Measurements from ENCODE around the gene EPHB1. TPM values are rescaled to one million over a fixed set of nuclear protein-coding genes. Genes with fewer than 3 reads are reported as not detected.

EPHB1 gene
- total RNA-seq, 1 donor from 2014 or later: 13.7 TPM

DNA sequence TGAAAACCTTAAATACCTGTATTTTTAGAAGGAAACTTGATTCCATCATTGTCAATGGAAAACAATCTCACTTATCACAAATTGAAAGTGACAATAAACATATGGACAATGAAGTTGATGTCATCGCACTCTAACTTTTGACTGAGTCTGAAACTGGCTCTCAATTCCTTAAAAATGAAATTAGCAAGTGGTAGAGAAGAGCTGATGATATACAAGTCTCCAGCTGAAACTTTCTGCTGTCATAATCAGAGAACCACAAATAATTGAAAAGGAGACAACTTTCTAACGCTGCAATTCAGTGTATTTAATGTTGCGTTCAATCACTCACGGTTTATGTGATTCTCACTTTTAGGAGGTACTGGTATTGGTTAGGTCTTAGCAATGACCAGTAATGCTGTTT lies 37.5 kb downstream of the EPHB1 start:
- Mint-ChIP-seq H3K36me3 (ENCODE audit: low read depth) (no peaks in the 10 kb centered on the region), H3K27ac (ENCODE audit: unreplicated experiment) (no peak overlapping the region), H3K4me3 (no peak overlapping the region), H3K9me3 (peaks cover 3% of the 10 kb centered on the region), H3K4me1 (no peaks in the 10 kb centered on the region), H3K27me3 (ENCODE audit: low read depth) (no peaks in the 10 kb centered on the region)
- TF ChIP-seq, protein P1, sequence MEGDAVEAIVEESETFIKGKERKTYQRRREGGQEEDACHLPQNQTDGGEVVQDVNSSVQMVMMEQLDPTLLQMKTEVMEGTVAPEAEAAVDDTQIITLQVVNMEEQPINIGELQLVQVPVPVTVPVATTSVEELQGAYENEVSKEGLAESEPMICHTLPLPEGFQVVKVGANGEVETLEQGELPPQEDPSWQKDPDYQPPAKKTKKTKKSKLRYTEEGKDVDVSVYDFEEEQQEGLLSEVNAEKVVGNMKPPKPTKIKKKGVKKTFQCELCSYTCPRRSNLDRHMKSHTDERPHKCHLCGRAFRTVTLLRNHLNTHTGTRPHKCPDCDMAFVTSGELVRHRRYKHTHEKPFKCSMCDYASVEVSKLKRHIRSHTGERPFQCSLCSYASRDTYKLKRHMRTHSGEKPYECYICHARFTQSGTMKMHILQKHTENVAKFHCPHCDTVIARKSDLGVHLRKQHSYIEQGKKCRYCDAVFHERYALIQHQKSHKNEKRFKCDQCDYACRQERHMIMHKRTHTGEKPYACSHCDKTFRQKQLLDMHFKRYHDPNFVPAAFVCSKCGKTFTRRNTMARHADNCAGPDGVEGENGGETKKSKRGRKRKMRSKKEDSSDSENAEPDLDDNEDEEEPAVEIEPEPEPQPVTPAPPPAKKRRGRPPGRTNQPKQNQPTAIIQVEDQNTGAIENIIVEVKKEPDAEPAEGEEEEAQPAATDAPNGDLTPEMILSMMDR (conservative IDR thresholded peaks at IDR 0.05): no peak
- no peak for DNase-seq (ENCODE audit: low read depth, low spot score)

DNA sequence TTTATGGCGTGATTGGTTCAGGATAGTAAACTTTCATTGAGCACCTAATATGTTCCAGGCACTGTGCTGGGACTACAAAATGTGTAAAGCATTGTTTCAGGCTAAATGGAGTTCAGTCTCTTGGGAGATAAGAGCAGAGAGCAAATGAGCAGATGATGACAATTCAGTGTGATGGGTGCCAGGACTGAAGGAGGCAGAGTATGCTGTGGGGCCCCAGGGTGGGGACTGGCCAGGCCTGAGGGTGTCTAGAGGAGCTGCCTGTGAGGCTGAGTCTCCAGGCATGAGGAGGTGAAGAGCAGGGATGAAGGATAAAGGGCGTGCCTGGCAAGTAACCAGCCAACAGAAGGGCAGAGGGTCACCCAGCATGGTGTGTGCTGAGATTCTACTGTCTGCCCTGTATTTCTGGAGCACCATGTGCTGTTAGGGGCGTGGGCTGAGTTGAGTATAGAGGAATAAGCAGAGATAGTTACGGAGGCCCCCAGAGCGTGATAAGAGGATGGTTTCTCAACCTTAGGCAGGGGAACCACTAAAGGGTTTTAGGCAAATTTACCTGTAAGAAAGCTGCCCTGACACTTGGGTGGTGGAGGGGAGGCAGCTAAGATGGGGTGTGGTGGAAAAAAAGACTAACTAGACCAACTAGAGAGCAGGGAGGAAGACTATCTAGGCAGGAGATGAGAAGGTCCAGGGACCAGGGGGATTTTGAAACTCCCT lies 38.5 kb downstream of the EPHB1 start:
- no peaks in the 10 kb centered on the region for H3K27me3 Mint-ChIP-seq (ENCODE audit: low read depth)
- H3K4me3 Mint-ChIP-seq: no peak overlapping the region
- TF ChIP-seq, protein P1 (conservative IDR thresholded peaks at IDR 0.05): no peak
- DNase-seq (ENCODE audit: low read depth, low spot score): no peak
- H3K27ac Mint-ChIP-seq (ENCODE audit: unreplicated experiment): no peak overlapping the region
- H3K4me1 Mint-ChIP-seq: no peaks in the 10 kb centered on the region
- no peaks in the 10 kb centered on the region for H3K36me3 Mint-ChIP-seq (ENCODE audit: low read depth)
- H3K9me3 Mint-ChIP-seq: peaks cover 3% of the 10 kb centered on the region

DNA sequence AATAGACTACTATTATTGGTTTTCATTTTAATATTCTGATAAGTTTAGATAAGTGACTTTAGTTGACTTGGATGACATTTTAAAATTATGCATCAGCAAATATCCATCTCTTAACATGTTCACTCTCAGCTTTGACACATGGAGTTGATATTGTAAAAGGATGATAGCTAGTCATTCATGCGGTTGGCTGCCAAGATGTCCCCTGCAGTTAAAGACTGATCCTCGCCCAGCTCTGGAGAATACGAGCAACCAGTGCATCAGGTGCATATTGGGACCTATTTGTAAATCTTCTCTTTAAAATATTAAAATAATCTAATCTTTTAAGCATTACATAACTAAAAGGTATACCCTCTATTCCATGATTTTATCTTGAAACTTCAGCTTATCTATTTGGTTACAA lies 41.9 kb downstream of the EPHB1 start:
- no peak for DNase-seq (ENCODE audit: low read depth, low spot score)
- TF ChIP-seq, protein P1 (conservative IDR thresholded peaks at IDR 0.05): no peak
- no peaks in the 10 kb centered on the region for H3K36me3 Mint-ChIP-seq (ENCODE audit: low read depth)
- H3K27ac Mint-ChIP-seq (ENCODE audit: unreplicated experiment): no peak overlapping the region
- no peaks in the 10 kb centered on the region for H3K4me1 Mint-ChIP-seq
- H3K9me3 Mint-ChIP-seq: peaks cover 3% of the 10 kb centered on the region
- no peak overlapping the region for H3K4me3 Mint-ChIP-seq
- no peaks in the 10 kb centered on the region for H3K27me3 Mint-ChIP-seq (ENCODE audit: low read depth)

DNA sequence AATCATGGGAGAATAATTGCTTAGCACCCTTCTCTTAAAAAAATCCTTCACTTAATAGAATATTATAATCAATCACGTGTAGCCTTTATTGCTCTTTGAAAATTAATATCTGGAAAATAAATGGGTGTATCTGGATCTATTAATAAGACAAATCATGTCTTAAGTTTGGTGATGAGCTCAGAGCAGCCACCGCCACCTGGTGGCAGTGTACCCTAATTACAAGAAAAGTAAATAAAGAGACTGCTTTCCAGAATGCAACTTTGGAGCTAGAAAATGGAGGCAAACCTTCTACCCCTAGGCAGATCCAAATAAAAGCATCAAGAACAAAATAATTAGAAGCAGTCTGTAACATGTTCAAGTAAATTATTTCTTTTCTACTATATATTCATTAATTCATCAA lies 43.5 kb downstream of the EPHB1 start:
- no peak overlapping the region for H3K4me3 Mint-ChIP-seq
- H3K27me3 Mint-ChIP-seq (ENCODE audit: low read depth): no peaks in the 10 kb centered on the region
- H3K9me3 Mint-ChIP-seq: peaks cover 7% of the 10 kb centered on the region
- H3K4me1 Mint-ChIP-seq: no peaks in the 10 kb centered on the region
- TF ChIP-seq, protein P1 (conservative IDR thresholded peaks at IDR 0.05): peak; percentile 62
- no peak for DNase-seq (ENCODE audit: low read depth, low spot score)
- H3K36me3 Mint-ChIP-seq (ENCODE audit: low read depth): no peaks in the 10 kb centered on the region
- no peak overlapping the region for H3K27ac Mint-ChIP-seq (ENCODE audit: unreplicated experiment)

DNA sequence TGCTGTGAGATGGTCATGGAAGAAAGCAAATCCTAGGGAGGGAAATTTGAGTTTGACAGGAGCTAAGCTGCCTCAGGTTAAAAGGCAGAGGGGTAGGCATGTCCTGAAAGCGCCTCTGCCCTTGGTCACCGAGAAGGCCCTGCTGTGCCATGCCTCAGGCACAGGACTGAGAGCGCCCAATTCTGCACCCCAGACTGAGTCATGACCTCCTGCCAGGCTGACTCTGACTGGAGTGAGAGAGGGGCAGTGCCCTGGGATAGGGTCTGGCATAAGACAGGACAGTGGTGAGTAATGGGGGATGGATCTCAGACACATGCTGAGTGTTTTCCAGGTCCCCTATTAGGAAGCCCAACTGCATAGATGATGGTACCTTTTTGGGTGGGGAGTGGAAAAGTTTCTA lies 44.4 kb downstream of the EPHB1 start:
- TF ChIP-seq, protein P1 (conservative IDR thresholded peaks at IDR 0.05): no peak
- Mint-ChIP-seq H3K4me3 (no peak overlapping the region), H3K36me3 (ENCODE audit: low read depth) (no peaks in the 10 kb centered on the region), H3K4me1 (no peaks in the 10 kb centered on the region), H3K27ac (ENCODE audit: unreplicated experiment) (no peak overlapping the region), H3K9me3 (peaks cover 7% of the 10 kb centered on the region), H3K27me3 (ENCODE audit: low read depth) (no peaks in the 10 kb centered on the region)
- no peak for DNase-seq (ENCODE audit: low read depth, low spot score)

All from neural crest cell (in vitro differentiated cells).